GM12878 (cell line): Measurements from ENCODE around the gene SPATC1L.

Experiments used
- BCLAF1 ChIP-seq: fragments of 450-650 bp; IDR thresholded peaks from 2 replicates; pipeline ENCODE4 v1.6.1; 2017; ENCODE audit warnings: antibody characterized with exemption, mild to moderate bottlenecking, moderate library complexity
- CTCF ChIP-seq, 3 experiments: IDR thresholded peaks in 2 of 3; conservative IDR thresholded peaks in 1 of 3; 2 replicates each; pipeline ENCODE4 v1.5.1; 2011; ENCODE audit warnings: low read depth in 3 of 3, low read length in 3 of 3, mild to moderate bottlenecking in 3 of 3, control low read depth in 2 of 3, moderate library complexity in 2 of 3, inconsistent platforms in 1 of 3, mixed read lengths in 1 of 3; ENCODE audit not compliant: control insufficient read depth in 2 of 3, insufficient read depth in 1 of 3; ENCODE audit errors: extremely low read depth in 1 of 3
- JUND ChIP-seq: IDR thresholded peaks from 2 replicates; pipeline ENCODE4 v1.6.1; 2012; ENCODE audit warnings: low read depth, mild to moderate bottlenecking, low read length, improper control_type of control experiment, moderate library complexity
- MXI1 ChIP-seq: fragments of 150-350 bp; IDR thresholded peaks from 2 replicates; pipeline ENCODE4 v1.6.1; 2011; ENCODE audit warnings: low read depth, mild to moderate bottlenecking, inconsistent platforms, low read length, improper control_type of control experiment
- NFIC ChIP-seq: IDR thresholded peaks from 2 replicates; pipeline ENCODE4 v1.6.1; 2012; ENCODE audit warnings: low read depth, mild to moderate bottlenecking, inconsistent platforms, low read length, moderate library complexity

GRCh38 chr21:46154155-46154954, 29.9 kb downstream of the SPATC1L start:
- TF ChIP-seq CTCF (IDR thresholded peaks at IDR 0.05 in 2 of 3, conservative IDR thresholded peaks at IDR 0.05 in 1 of 3; ENCODE audit: control insufficient read depth in 2 of 3, extremely low read depth in 1 of 3, insufficient read depth in 1 of 3, low read depth in 3 of 3, low read length in 3 of 3) (no peak), NFIC (no peak), MXI1 (no peak), JUND (no peak), BCLAF1 (no peak)
